ENCODE data around the gene TREML2. TPM values are rescaled to one million over a fixed set of nuclear protein-coding genes. Genes with fewer than 3 reads are reported as not detected.

TREML2 gene
- total RNA-seq, 1 donor from 2014 or later, result not detected

GRCh38 chr6:41187924-41188886 is 12.7 kb downstream of the TREML2 start:
- Mint-ChIP-seq H3K4me3 (no peak overlapping the region), H3K9me3 (peaks cover 8% of the 10 kb centered on the region), H3K4me1 (no peaks in the 10 kb centered on the region), H3K27me3 (ENCODE audit: low read depth) (peaks cover 21% of the 10 kb centered on the region), H3K36me3 (no peaks in the 10 kb centered on the region), H3K27ac (no peak overlapping the region)
- TF ChIP-seq, protein P1, sequence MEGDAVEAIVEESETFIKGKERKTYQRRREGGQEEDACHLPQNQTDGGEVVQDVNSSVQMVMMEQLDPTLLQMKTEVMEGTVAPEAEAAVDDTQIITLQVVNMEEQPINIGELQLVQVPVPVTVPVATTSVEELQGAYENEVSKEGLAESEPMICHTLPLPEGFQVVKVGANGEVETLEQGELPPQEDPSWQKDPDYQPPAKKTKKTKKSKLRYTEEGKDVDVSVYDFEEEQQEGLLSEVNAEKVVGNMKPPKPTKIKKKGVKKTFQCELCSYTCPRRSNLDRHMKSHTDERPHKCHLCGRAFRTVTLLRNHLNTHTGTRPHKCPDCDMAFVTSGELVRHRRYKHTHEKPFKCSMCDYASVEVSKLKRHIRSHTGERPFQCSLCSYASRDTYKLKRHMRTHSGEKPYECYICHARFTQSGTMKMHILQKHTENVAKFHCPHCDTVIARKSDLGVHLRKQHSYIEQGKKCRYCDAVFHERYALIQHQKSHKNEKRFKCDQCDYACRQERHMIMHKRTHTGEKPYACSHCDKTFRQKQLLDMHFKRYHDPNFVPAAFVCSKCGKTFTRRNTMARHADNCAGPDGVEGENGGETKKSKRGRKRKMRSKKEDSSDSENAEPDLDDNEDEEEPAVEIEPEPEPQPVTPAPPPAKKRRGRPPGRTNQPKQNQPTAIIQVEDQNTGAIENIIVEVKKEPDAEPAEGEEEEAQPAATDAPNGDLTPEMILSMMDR (IDR thresholded peaks at IDR 0.05; ENCODE audit: unreplicated experiment), result no peak
- DNase-seq (ENCODE audit: low spot score in 2 of 2, unreplicated experiment in 2 of 2), result no peak

DNA sequence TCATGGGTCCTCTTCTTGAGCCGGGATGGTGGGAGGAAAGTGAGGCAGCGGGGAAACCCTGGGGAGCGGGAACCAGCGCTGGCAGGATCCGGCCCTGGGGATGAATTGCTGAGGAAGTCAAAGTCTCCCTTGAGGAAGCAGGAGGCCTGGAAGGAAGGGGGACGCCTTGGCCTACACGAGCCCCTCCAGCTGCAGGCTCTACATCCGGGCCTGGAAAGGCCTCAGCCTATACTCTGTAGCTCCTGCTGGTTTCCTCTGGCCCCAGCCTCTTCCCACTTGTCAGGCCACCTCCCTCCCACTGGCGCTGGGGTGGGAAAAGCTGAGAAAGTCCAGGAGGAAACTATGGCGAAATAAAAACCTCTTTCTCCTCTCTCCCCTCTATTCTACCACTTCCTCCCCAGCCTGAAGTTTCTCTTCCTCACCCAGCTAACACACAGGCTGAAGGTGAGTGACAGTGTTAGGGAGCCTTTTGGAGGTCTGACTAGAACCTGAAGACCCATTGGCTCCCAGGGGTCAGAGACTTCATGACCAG is 14.9 kb downstream of the TREML2 start:
- Mint-ChIP-seq H3K27ac (no peak overlapping the region), H3K27me3 (ENCODE audit: low read depth) (peaks cover 16% of the 10 kb centered on the region), H3K9me3 (peaks cover 8% of the 10 kb centered on the region), H3K4me3 (no peak overlapping the region), H3K4me1 (no peaks in the 10 kb centered on the region), H3K36me3 (no peaks in the 10 kb centered on the region)
- TF ChIP-seq, protein P1 (IDR thresholded peaks at IDR 0.05; ENCODE audit: unreplicated experiment), result no peak
- no peak for DNase-seq (ENCODE audit: low spot score in 2 of 2, unreplicated experiment in 2 of 2)

DNA sequence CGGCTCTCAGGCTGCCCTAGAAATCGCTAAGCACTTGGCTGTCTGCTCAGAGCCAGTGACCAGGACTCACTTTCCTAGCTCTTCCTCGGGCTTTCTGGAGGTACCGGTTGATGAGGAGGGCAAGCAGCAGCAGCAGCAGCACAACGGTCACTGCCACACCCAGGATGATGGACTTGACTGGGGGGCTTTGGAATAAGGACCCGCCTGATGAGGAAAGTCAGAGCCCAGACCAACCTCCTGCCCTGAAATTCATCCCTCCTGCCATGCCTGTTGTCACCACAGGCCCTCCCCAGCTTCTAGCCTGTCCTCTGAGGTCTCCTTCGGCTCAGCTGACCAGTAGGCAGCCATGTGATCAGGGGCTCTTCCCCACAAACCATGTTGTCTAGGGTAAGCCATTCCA is 16.2 kb downstream of the TREML2 start:
- peaks cover 5% of the 10 kb centered on the region for H3K9me3 Mint-ChIP-seq
- no peak for DNase-seq (ENCODE audit: low spot score in 2 of 2, unreplicated experiment in 2 of 2)
- H3K27me3 Mint-ChIP-seq (ENCODE audit: low read depth), result peaks cover 17% of the 10 kb centered on the region
- TF ChIP-seq, protein P1 (IDR thresholded peaks at IDR 0.05; ENCODE audit: unreplicated experiment), result no peak
- no peak overlapping the region for H3K27ac Mint-ChIP-seq
- H3K36me3 Mint-ChIP-seq, result no peaks in the 10 kb centered on the region
- H3K4me3 Mint-ChIP-seq, result no peak overlapping the region
- H3K4me1 Mint-ChIP-seq, result no peaks in the 10 kb centered on the region

- H3K27me3 Mint-ChIP-seq (ENCODE audit: low read depth), result peaks cover 24% of the 10 kb centered on the region
- H3K27ac Mint-ChIP-seq, result no peak overlapping the region
- TF ChIP-seq, protein P1 (IDR thresholded peaks at IDR 0.05; ENCODE audit: unreplicated experiment), result peak; percentile 14
- no peaks in the 10 kb centered on the region for H3K4me1 Mint-ChIP-seq
- no peak for DNase-seq (ENCODE audit: low spot score in 2 of 2, unreplicated experiment in 2 of 2)
- H3K36me3 Mint-ChIP-seq, result no peaks in the 10 kb centered on the region
- no peak overlapping the region for H3K4me3 Mint-ChIP-seq
- H3K9me3 Mint-ChIP-seq, result no peaks in the 10 kb centered on the region
These were observed 18.6 kb downstream of the TREML2 start for GRCh38 chr6:41182069-41183034.

DNA sequence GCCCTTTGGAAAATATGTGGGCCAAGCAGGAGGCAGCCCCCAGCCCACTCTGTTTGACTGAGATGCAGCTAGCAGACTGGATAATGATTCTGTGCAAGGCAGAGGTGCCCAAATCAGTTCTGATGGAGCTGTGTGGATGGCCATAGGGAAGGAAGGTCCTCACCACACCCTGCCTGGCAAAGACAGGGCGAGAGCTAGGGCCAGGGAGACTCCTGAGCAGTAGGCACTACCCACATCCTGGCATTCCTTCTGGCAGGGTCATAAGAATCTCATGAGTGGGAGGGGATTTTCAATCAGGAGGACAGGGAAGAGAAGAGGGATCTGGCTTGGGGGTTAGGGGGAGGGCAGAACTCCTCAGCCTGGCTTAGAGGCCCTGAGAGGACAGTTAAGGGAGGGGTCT is 19.4 kb downstream of the TREML2 start:
- Mint-ChIP-seq H3K36me3 (no peaks in the 10 kb centered on the region), H3K4me3 (no peak overlapping the region), H3K4me1 (no peaks in the 10 kb centered on the region), H3K27ac (no peak overlapping the region), H3K27me3 (ENCODE audit: low read depth) (peaks cover 32% of the 10 kb centered on the region), H3K9me3 (no peaks in the 10 kb centered on the region)
- TF ChIP-seq, protein P1 (IDR thresholded peaks at IDR 0.05; ENCODE audit: unreplicated experiment), result no peak
- no peak for DNase-seq (ENCODE audit: low spot score in 2 of 2, unreplicated experiment in 2 of 2)

All from mesothelial cell of epicardium (in vitro differentiated cells).